NOMO-1 treated with DMSO at 0.1 percent for 48 hours (cell line): Measurements from ENCODE around the gene INPP5D.

Experiments used
- DNase-seq: peaks from one replicate; lab custom pipeline; 2025; ENCODE audit not compliant: unreplicated experiment; lab: John Stamatoyannopoulos, UW

Gene INPP5D

GRCh38 chr2:233075141-233075965, 15.2 kb downstream of the INPP5D start:
- peak; percentile 71 for DNase-seq

- peak; percentile 82 for DNase-seq
These were observed 15.8 kb downstream of the INPP5D start for GRCh38 chr2:233075966-233076339.

GRCh38 chr2:233076749-233077148, 16.6 kb downstream of the INPP5D start:
- DNase-seq, result peak; percentile 59

GRCh38 chr2:233079473-233079877, 19.3 kb downstream of the INPP5D start:
- DNase-seq, result peak; percentile 36

GRCh38 chr2:233079953-233080835, 20.1 kb downstream of the INPP5D start:
- peak; percentile 35 for DNase-seq

- no peak for DNase-seq
These were observed 20.7 kb downstream of the INPP5D start for GRCh38 chr2:233080836-233081229.

GRCh38 chr2:233081232-233081730, 21.1 kb downstream of the INPP5D start:
- peak; percentile 70 for DNase-seq

- DNase-seq, result no peak
These were observed 21.6 kb downstream of the INPP5D start for GRCh38 chr2:233081731-233082221.

GRCh38 chr2:233082222-233082930, 22.2 kb downstream of the INPP5D start:
- DNase-seq, result peak; percentile 84

- DNase-seq, result peak; percentile 45
These were observed 23.0 kb downstream of the INPP5D start for GRCh38 chr2:233082931-233083755.

- DNase-seq, result no peak
These were observed 23.6 kb downstream of the INPP5D start for GRCh38 chr2:233083782-233084181.

- DNase-seq, result peak; percentile 96
These were observed 24.3 kb downstream of the INPP5D start for GRCh38 chr2:233084488-233084887.

GRCh38 chr2:233085037-233085838, 25.1 kb downstream of the INPP5D start:
- DNase-seq, result no peak

GRCh38 chr2:233085839-233086150, 25.7 kb downstream of the INPP5D start:
- DNase-seq, result no peak

- DNase-seq, result no peak
These were observed 27.6 kb downstream of the INPP5D start for GRCh38 chr2:233087713-233088112.

- DNase-seq, result no peak
These were observed 28.8 kb downstream of the INPP5D start for GRCh38 chr2:233088972-233089345.

- DNase-seq, result no peak
These were observed 29.7 kb downstream of the INPP5D start for GRCh38 chr2:233089851-233090250.

GRCh38 chr2:233090879-233091278, 30.7 kb downstream of the INPP5D start:
- no peak for DNase-seq

- DNase-seq, result no peak
These were observed 31.6 kb downstream of the INPP5D start for GRCh38 chr2:233091595-233092375.
